ENCODE data around the gene B3GNT3.
A peak's percentile ranks its signal among the peaks of the same experiment; 100 is the strongest.
"Not testable (repeated sequence)": the region's sequence is repeated elsewhere in the genome, so short reads cannot be mapped to it uniquely, and the experiment has no call there.

The B3GNT3 gene

DNA sequence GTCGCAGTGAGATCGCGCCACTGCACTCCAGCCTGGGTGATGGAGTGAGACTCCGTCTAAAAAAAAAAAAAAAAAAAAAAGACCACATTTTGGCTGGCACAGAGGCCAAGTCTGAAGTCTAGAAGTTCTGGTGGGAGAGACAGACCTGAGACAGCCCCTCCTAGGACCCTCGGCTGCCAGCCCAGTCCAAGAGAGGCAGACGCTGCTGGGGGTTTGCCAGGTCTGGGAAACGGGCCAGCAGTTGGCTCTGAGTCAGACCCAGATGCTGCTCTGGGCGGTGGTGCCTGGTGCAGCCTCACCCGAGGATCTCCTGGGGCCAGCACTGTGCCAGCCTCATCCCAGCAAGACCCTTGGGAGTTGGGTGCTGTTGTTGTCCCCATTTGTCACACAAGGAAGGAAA is 37.8 kb upstream of the B3GNT3 start:
- Mint-ChIP-seq H3K27ac (peak overlapping the region; percentile 86), H3K4me1 (peaks cover 45% of the 10 kb centered on the region), H3K27me3 (no peaks in the 10 kb centered on the region), H3K4me3 (no peak overlapping the region), H3K9me3 (no peaks in the 10 kb centered on the region), H3K36me3 (peaks cover 25% of the 10 kb centered on the region)
- no peak for DNase-seq (ENCODE audit: low spot score in 2 of 2)
- no peak for ATAC-seq (ENCODE audit: low read depth)

DNA sequence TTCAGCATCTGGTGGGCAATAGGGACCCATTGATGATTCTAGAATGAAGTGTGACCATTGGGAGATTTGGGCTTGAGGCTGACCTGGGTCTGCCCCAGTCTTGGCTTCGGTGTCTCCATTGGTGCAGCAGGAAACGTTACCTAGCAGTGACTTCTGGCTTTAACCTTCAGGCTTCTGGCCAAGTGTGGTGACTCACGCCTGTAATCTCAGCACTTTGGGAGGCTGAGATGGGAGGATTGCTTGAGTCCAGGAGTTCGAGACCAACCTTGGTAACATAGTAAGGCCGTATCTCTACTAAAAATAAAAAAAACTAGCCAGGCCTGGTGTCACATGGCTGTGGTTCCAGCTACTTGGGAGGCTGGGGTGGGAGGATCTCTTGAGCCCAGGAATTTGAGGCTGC is 36.4 kb upstream of the B3GNT3 start:
- H3K4me3 Mint-ChIP-seq: no peak overlapping the region
- ATAC-seq (ENCODE audit: low read depth) (no peak), DNase-seq (ENCODE audit: low spot score in 2 of 2) (no peak)
- no peaks in the 10 kb centered on the region for H3K9me3 Mint-ChIP-seq
- no peaks in the 10 kb centered on the region for H3K27me3 Mint-ChIP-seq
- no peak overlapping the region for H3K27ac Mint-ChIP-seq
- H3K4me1 Mint-ChIP-seq: peaks cover 43% of the 10 kb centered on the region
- peaks cover 33% of the 10 kb centered on the region for H3K36me3 Mint-ChIP-seq

DNA sequence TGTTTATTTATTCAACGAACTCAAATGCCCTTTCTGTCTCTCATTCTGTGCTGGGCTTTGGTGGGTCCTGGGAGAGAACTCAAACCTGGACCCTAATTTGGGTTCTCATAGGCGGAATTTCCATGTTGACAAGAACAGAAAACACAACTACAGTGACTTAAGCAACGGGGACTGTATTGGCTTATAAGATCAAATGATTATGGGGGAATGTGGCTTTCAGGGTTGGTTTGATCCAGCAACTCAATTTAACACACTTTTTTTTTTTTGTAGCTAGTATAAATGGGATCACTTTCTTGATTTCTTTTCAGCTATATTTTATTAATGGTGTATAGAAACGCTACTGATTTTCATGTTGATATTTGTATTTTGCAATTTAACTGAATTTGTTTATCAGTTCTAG is 33.8 kb upstream of the B3GNT3 start:
- no peak overlapping the region for H3K27ac Mint-ChIP-seq
- no peaks in the 10 kb centered on the region for H3K27me3 Mint-ChIP-seq
- ATAC-seq (ENCODE audit: low read depth) (no peak), DNase-seq (ENCODE audit: low spot score in 2 of 2) (no peak)
- peaks cover 30% of the 10 kb centered on the region for H3K4me1 Mint-ChIP-seq
- H3K36me3 Mint-ChIP-seq: peaks cover 34% of the 10 kb centered on the region
- no peaks in the 10 kb centered on the region for H3K9me3 Mint-ChIP-seq
- H3K4me3 Mint-ChIP-seq: no peak overlapping the region

DNA sequence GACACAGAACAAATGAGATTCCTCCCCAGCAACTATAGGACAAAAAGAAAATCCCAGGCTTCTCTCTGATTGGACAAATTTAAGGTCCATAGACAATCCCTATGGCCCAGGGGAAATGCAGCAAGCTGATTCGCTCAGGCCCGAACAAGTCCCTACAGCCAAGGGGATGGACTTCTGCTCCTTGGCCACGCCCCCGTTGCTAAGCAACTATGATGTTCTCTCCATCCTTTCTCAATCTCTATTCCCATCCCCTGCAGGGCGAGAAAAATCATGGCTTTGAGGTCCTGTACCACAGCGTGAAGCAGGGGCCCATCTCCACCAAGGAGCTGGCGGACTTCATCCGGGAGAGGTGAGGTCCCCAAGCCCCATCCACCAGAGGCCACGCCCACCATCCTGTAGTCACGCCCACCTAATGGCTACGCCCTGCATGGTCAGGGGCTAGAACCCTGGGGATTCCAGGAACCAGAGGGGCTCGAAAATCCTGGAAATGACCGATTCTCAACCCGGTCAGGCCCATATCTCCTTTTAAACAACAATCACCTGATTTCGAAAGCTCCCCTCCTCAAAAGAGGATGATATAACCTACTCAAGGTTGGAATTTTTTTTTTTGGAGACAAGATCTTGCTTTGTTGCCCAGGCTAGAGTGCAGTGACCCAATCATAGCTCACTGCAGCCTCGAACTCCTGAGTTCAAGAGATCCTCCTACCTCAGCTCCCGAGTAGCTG is 32.3 kb upstream of the B3GNT3 start:
- H3K9me3 Mint-ChIP-seq: no peaks in the 10 kb centered on the region
- H3K36me3 Mint-ChIP-seq: peaks cover 37% of the 10 kb centered on the region
- DNase-seq (ENCODE audit: low spot score in 2 of 2) (no peak), ATAC-seq (ENCODE audit: low read depth) (peak; percentile 30)
- H3K27me3 Mint-ChIP-seq: no peaks in the 10 kb centered on the region
- no peak overlapping the region for H3K27ac Mint-ChIP-seq
- H3K4me1 Mint-ChIP-seq: peaks cover 28% of the 10 kb centered on the region
- no peak overlapping the region for H3K4me3 Mint-ChIP-seq

DNA sequence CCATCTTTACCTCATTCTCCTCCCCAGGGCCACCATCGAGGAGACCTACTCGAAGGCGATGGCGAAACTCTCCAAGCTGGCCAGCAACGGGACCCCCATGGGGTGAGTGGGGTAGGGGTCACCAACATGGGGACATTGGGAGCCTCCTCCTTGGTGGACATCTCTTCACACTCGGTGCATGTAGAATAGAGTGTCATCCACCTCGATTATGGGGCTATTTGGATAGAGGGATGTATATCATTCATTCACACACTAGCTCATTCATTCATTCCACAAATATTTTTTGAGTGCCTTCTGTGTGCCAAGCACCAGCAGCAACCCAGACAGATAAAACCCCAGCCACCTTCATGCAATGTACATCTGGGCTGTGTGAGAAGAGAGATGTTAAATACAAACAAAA is 30.6 kb upstream of the B3GNT3 start:
- ATAC-seq (ENCODE audit: low read depth) (no peak), DNase-seq (ENCODE audit: low spot score in 2 of 2) (no peak)
- no peaks in the 10 kb centered on the region for H3K9me3 Mint-ChIP-seq
- H3K36me3 Mint-ChIP-seq: peaks cover 36% of the 10 kb centered on the region
- H3K4me3 Mint-ChIP-seq: no peak overlapping the region
- H3K4me1 Mint-ChIP-seq: peaks cover 21% of the 10 kb centered on the region
- H3K27ac Mint-ChIP-seq: peak overlapping the region; percentile 63
- H3K27me3 Mint-ChIP-seq: no peaks in the 10 kb centered on the region

DNA sequence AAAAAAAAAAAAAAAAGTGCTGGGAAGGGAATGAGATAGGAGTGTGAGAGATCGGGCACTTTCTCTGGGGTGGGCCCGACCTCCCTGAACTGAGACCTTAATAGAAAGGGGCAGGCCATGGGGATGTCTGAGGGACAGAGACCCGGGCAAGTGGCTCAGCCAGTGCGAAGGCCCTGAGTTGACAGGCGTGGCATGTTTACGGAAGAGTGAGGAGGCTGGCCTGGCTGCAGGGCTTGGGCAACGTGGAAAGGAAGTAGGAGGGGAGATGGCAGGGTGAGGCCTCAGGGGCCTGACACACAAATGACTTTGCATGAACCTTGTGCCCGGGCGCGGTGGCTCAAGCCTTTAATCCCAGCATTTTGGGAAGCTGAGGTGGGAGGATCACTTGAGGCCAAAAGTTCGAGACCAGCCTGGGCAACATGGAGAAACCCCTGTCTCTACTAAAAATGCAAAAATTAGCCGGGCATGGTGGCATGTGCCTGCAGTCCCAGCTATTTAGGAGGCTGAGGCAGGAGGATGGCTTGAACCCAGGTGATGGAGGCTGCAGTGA is 29.8 kb upstream of the B3GNT3 start:
- Mint-ChIP-seq H3K36me3 (peaks cover 34% of the 10 kb centered on the region), H3K27me3 (no peaks in the 10 kb centered on the region), H3K27ac (peak overlapping the region; percentile 63), H3K9me3 (no peaks in the 10 kb centered on the region), H3K4me1 (peaks cover 17% of the 10 kb centered on the region), H3K4me3 (peak overlapping the region; percentile 66)
- ATAC-seq (ENCODE audit: low read depth) (peak; percentile 72), DNase-seq (ENCODE audit: low spot score in 2 of 2) (no peak)

DNA sequence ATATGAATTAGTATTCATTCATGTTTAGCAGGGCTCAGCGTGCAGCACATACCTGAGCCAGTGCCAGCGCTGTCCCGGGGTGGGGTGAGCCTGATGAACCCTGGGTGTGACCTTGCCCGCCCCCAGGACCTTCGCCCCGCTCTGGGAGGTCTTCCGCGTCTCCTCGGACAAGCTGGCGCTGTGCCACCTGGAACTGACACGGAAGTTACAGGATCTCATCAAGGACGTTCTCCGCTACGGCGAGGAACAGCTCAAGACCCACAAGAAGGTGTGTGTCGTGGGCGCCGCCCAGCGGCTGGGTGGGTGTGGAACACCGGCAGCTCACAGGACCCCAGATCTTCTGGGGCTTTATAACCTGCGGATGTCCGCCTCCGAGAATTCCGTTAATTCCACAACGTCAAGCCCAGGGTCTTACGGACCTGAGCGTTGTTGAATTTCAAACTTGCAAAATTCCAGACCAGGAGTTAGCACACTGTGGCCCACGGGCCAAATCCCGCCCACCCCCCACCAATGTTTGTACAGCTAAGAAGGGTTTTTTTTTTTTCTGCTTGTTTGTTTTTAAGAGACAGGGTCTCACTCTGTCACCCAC is 28.3 kb upstream of the B3GNT3 start:
- no peaks in the 10 kb centered on the region for H3K27me3 Mint-ChIP-seq
- H3K36me3 Mint-ChIP-seq: peaks cover 31% of the 10 kb centered on the region
- peaks cover 10% of the 10 kb centered on the region for H3K4me1 Mint-ChIP-seq
- DNase-seq (ENCODE audit: low spot score in 2 of 2): peak; percentile 62 to 66
- H3K4me3 Mint-ChIP-seq: peak overlapping the region; percentile 47
- peak; percentile 78 for ATAC-seq (ENCODE audit: low read depth)
- H3K27ac Mint-ChIP-seq: peak overlapping the region; percentile 39
- no peaks in the 10 kb centered on the region for H3K9me3 Mint-ChIP-seq

DNA sequence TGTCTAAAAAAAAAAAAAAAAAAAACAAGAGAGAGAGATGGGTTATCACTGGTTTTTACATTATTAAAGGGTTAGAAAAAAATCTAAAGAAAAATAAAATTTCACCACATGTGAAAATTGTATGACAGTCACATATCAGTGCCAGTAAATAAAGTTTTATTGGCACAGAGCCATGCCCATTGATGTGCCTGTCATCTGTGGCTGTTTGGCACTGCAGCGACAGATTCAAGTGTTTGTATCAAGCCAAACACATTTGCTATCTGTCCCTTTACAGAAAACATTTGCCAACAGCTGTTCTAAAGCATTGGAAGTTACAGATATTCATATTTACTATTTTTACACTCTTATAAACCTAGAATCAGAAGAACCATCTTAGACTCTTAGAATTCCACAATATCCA is 27.4 kb upstream of the B3GNT3 start:
- H3K4me1 Mint-ChIP-seq: peaks cover 12% of the 10 kb centered on the region
- peaks cover 34% of the 10 kb centered on the region for H3K36me3 Mint-ChIP-seq
- ATAC-seq (ENCODE audit: low read depth) (no peak), DNase-seq (ENCODE audit: low spot score in 2 of 2) (no peak)
- H3K9me3 Mint-ChIP-seq: no peaks in the 10 kb centered on the region
- no peaks in the 10 kb centered on the region for H3K27me3 Mint-ChIP-seq
- H3K27ac Mint-ChIP-seq: no peak overlapping the region
- H3K4me3 Mint-ChIP-seq: no peak overlapping the region

DNA sequence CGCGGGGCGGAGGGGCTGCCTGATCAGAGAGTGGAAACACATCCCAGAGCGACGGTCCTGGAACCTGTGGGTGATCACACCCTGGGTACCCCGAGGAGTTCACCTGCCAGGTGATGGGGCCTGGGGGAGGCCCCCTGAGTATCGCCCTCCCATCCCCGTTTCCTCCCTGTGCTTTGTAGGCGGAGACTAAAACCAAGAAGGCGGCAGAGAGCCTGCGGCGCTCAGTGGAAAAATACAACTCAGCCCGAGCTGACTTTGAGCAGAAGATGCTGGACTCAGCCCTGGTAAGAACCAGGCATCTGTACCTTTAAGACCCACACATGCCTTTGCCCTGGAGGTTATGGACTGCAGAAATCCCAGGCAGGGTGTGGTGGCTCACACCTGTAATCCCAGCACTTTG is 24.3 kb upstream of the B3GNT3 start:
- Mint-ChIP-seq H3K9me3 (no peaks in the 10 kb centered on the region), H3K4me1 (peaks cover 14% of the 10 kb centered on the region), H3K27ac (no peak overlapping the region), H3K27me3 (no peaks in the 10 kb centered on the region), H3K36me3 (peaks cover 32% of the 10 kb centered on the region), H3K4me3 (no peak overlapping the region)
- ATAC-seq (ENCODE audit: low read depth) (no peak), DNase-seq (ENCODE audit: low spot score in 2 of 2) (no peak)

DNA sequence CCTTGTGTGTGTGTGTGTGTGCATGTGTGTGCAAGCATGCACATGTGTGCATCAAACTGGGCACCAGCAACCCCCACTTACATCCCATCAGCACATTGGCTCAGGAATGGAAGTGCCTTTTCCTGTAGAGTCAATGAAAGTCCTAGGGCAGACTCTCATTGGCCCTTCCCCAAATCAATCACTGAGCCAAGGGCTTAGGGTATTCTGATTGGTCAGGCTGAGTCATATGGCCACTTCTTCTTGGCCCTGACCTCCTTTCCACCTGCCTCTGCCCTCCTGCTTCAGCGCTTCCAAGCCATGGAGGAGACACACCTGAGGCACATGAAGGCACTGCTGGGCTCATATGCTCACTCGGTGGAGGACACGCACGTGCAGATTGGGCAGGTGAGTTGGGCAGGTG is 22.8 kb upstream of the B3GNT3 start:
- Mint-ChIP-seq H3K9me3 (no peaks in the 10 kb centered on the region), H3K27me3 (no peaks in the 10 kb centered on the region), H3K27ac (peak overlapping the region; percentile 31), H3K4me3 (no peak overlapping the region), H3K4me1 (peaks cover 22% of the 10 kb centered on the region), H3K36me3 (peaks cover 28% of the 10 kb centered on the region)
- ATAC-seq (ENCODE audit: low read depth) (no peak), DNase-seq (ENCODE audit: low spot score in 2 of 2) (no peak)

DNA sequence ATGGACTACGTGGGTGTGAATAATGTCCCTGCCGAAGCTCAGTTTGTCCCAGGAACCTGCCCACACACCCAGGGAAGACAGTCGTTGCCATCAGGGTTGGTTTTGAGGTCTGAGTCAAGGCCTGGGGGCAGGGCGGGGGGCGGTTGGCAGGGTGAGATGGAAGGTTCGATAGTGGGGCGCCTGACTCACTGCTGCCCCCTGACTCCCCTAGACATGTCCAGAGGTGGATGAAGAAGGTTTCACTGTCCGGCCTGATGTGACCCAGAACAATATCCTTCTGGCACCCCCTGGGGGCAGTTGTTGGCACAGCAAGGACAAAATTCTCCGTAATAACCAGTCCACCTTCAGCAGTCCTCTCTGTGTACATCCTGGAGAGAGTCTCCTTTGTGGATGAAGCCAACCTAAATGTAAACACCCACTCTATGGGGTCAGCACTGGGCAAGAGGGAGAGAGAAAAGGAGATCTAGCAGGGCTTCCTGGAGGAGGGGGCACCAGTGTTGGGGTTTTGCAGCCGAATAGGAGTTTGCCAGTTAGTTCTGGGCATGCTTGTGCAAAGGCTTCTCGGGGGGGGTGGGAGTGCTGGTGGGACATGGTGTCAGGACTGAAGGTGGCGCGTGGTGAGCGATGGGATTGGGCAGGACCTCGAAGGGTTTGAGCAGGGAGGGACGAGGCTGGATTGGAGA is 19.6 kb upstream of the B3GNT3 start:
- H3K27ac Mint-ChIP-seq: peak overlapping the region; percentile 98
- H3K27me3 Mint-ChIP-seq: no peaks in the 10 kb centered on the region
- H3K36me3 Mint-ChIP-seq: peaks cover 29% of the 10 kb centered on the region
- peak overlapping the region; percentile 77 for H3K4me3 Mint-ChIP-seq
- DNase-seq (ENCODE audit: low spot score in 2 of 2) (no peak), ATAC-seq (ENCODE audit: low read depth) (no peak)
- no peaks in the 10 kb centered on the region for H3K9me3 Mint-ChIP-seq
- peaks cover 40% of the 10 kb centered on the region for H3K4me1 Mint-ChIP-seq

DNA sequence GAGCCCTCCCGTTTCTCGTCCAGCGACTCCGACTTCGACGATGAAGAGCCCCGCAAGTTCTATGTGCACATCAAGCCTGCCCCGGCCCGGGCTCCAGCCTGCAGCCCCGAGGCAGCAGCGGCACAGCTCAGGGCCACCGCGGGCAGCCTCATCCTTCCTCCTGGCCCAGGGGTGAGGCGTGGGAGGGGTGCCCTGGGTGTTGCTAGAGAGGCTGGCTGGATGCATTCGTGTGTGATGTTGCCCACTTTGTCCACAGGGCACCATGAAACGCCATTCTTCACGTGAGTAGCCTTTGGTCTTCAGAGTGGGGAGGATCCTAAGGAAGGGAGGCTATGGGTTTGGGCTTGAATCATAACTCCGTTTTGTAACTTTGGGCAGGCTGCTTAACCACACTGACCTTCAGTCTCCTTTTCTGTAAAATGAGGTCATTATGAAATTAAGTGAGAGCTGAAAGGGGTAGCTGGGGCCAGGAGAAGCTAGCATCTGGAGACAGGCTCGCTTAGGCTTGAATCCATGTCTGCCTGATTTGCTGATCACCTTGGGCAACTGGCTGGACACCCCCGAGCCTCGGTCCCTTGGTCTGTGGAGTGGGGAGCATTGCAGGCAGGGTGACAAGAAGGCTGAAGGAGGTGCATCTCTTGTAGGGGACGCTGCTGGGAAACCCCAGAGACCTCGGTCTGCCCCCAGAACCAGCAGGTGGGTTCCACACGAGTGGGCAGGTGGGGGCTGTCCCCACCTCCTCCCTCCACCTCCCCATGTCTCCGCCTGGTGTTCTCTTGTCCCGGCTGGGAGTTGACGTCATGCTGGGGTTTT is 18.7 kb upstream of the B3GNT3 start:
- H3K4me3 Mint-ChIP-seq: peak overlapping the region; percentile 45
- peaks cover 30% of the 10 kb centered on the region for H3K36me3 Mint-ChIP-seq

DNA sequence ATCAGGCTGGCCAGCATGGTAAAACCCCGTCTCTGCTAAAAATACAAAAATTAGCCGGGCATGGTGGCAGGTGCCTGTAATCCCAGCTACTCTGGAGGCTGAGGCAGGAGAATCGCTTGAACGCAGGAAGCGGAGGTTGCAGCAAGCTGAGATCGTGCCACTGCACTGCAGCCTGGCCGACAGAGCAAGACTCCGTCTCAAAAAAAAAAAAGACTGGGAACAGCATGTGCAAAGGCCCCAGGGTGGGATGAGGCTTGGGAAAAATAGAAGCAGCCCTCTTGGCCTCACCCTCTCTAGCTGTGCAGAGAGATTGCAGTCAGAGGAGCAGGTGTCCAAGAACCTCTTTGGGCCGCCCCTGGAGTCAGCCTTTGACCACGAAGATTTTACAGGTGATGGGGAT is 17.1 kb upstream of the B3GNT3 start:
- DNase-seq (ENCODE audit: low spot score in 2 of 2); ATAC-seq (ENCODE audit: low read depth); H3K27me3 Mint-ChIP-seq; H3K4me3 Mint-ChIP-seq; H3K9me3 Mint-ChIP-seq: not testable (repeated sequence)
- Mint-ChIP-seq H3K4me1 (peaks cover 40% of the 10 kb centered on the region), H3K36me3 (peaks cover 35% of the 10 kb centered on the region), H3K27ac (peak overlapping the region; percentile 98)

More for the DNA sequence above, 18.7 kb upstream of the B3GNT3 start:
- peaks cover 40% of the 10 kb centered on the region for H3K4me1 Mint-ChIP-seq
- peak; percentile 75 to 87 for DNase-seq (ENCODE audit: low spot score in 2 of 2)
- H3K9me3 Mint-ChIP-seq: no peaks in the 10 kb centered on the region
- peak overlapping the region; percentile 98 for H3K27ac Mint-ChIP-seq
- ATAC-seq (ENCODE audit: low read depth): peak; percentile 91
- no peaks in the 10 kb centered on the region for H3K27me3 Mint-ChIP-seq
